Ovary (tissue), 9 donors: ENCODE results near the gene GRID1. TPM values are rescaled to one million over a fixed set of nuclear protein-coding genes. Genes with fewer than 3 reads are reported as not detected.

ENCODE experiments used
- DNase-seq, 5 donors: peaks; one replicate each; pipeline ENCODE4 v3.0.0-alpha.2; 2019 to 2020
- H3K27ac ChIP-seq, 2 donors: fragments of 200-600 bp; one replicate each; pipeline versions ENCODE4 v1.5.1 to v1.8.0; 2019 to 2022
- H3K27me3 ChIP-seq: fragments of 200-600 bp; one replicate; pipeline ENCODE4 v1.8.0; 2022
- H3K36me3 ChIP-seq: fragments of 200-600 bp; sonication (generic); one replicate; pipeline ENCODE4 v1.5.1; 2019
- H3K4me1 ChIP-seq: one replicate; pipeline ENCODE4 v1.8.1; 2013; ENCODE audit warnings: mild to moderate bottlenecking, moderate library complexity; ENCODE audit not compliant: insufficient read depth
- H3K4me3 ChIP-seq: fragments of 200-600 bp; sonication (generic); one replicate; pipeline ENCODE4 v1.5.1; 2017
- H3K9me3 ChIP-seq, 2 donors: fragments of 200-600 bp in 1 of 2; sonication (generic) in 1 of 2; one replicate each; pipeline versions ENCODE4 v1.5.1 to v1.8.1; 2013 to 2019; ENCODE audit warnings: mild to moderate bottlenecking in 1 of 2, moderate library complexity in 1 of 2
- CTCF ChIP-seq, 3 donors: fragments of 450-650 bp in 2 of 3; fragments of 200-600 bp in 1 of 3; IDR thresholded peaks; one replicate each; pipeline versions ENCODE4 v1.5.1 to v1.8.0; 2016 to 2022; ENCODE audit warnings: antibody characterized with exemption in 3 of 3, mild to moderate bottlenecking in 1 of 3
- EP300 ChIP-seq: sonication (generic); formaldehyde crosslinking; IDR thresholded peaks from one replicate; pipeline ENCODE4 v1.6.1; 2017; ENCODE audit warnings: antibody characterized with exemption
- POLR2A ChIP-seq: fragments of 450-650 bp; IDR thresholded peaks from one replicate; pipeline ENCODE4 v1.6.1; 2017; ENCODE audit warnings: antibody characterized with exemption, mild to moderate bottlenecking, moderate library complexity
- WGBS, 3 donors: extraction: QIAGEN DNeasy Blood & Tissue Kit in 1 of 3; methylation state at CpG; one replicate each; pipeline versions ENCODE4 v1.1.5 to v1.1.7; 2013 to 2017; 5-methylcytosine and 5-hydroxymethylcytosine counted together
- intact Hi-C, 4 donors: fragments of 100-400 bp; cut with DNase I; formaldehyde crosslinking; loops; one replicate each; pipeline versions ENCODE4 v1.11.0 to v1.15.1; 2022 to 2023
- polyA plus RNA-seq, 2 donors: library from polyadenylated mRNA; stranded (reverse); fragments of 200-250 nt in 1 of 2; fragments of 350-450 nt in 1 of 2; fragmentation: Illumina TruSeq in 1 of 2; extraction: RNeasy Lipid Tissue Mini Kit (QIAGEN cat#74804) in 1 of 2; gene quantifications; one replicate each; pipeline ENCODE4 v1.2.3, GENCODE V29; 2013 to 2014
- total RNA-seq, 7 donors: library from RNA; depleted of rRNA in 2 of 7; stranded (reverse); fragments of >200 nt in 2 of 7; fragmentation: NEBNext Ultra II Directional in 3 of 7; extraction: Animal tissue kit (Norgen Biotek cat#: 25700) in 3 of 7; gene quantifications; one replicate each; pipeline versions ENCODE4 v1.1.0 to v1.2.4, GENCODE V29; 2016 to 2023
- donor health status: DM: no; HTN: no; CAD: no; lungs with moderate emphysema.
- donor health status: DM: no; HTN: no; CAD: no.
- donor health status: Bipolar disorder and iron deficiency.
- donor health status: DM: yes; HTN: yes; CAD: no.
- donor health status: DM: no; HTN: no; CAD: no.
- donor health status: DM: yes; HTN: yes; CAD: no.

The GRID1 gene
- total and polyA plus RNA-seq, 9 donors = 0.57 to 6.2 (median 1.8) TPM

- TF ChIP-seq POLR2A (no peak), EP300 (no peak), CTCF (IDR thresholded peaks at IDR 0.05) (no peak)
- no peaks in the 10 kb centered on the region for H3K36me3 ChIP-seq
- no peak overlapping the region for H3K27ac ChIP-seq
- no peaks in the 10 kb centered on the region for H3K4me1 ChIP-seq
- no peak overlapping the region for H3K4me3 ChIP-seq
- no peaks in the 10 kb centered on the region for H3K9me3 ChIP-seq
- no peaks in the 10 kb centered on the region for H3K27me3 ChIP-seq
- DNase-seq = peak in 1 of 5 donors; percentile 6
- intact Hi-C loops = no loop called here
- WGBS, 3 donors = 83 to 87% (median 85%) methylated on average over 7 of the region's 7 CpGs
Observed at GRCh38 chr10:86343761-86344160, 22.8 kb downstream of the GRID1 start.

GRCh38 chr10:86342111-86342863, 24.3 kb downstream of the GRID1 start:
- no peak overlapping the region for H3K4me3 ChIP-seq
- 62 to 74% (median 69%) methylated on average over 11 of the region's 11 CpGs for WGBS, 3 donors
- H3K4me1 ChIP-seq = no peaks in the 10 kb centered on the region
- peak in 1 of 5 donors; percentile 7 for DNase-seq
- intact Hi-C loops = no loop called here
- H3K36me3 ChIP-seq = no peaks in the 10 kb centered on the region
- H3K9me3 ChIP-seq = no peaks in the 10 kb centered on the region
- no peaks in the 10 kb centered on the region for H3K27me3 ChIP-seq
- H3K27ac ChIP-seq = no peak overlapping the region
- TF ChIP-seq EP300 (no peak), CTCF (IDR thresholded peaks at IDR 0.05) (no peak), POLR2A (no peak)

GRCh38 chr10:86341361-86341811, 25.2 kb downstream of the GRID1 start:
- intact Hi-C loops = no loop called here
- Histone ChIP-seq H3K36me3 (no peaks in the 10 kb centered on the region), H3K9me3 (no peaks in the 10 kb centered on the region), H3K4me1 (no peaks in the 10 kb centered on the region), H3K27me3 (no peaks in the 10 kb centered on the region), H3K27ac (no peak overlapping the region), H3K4me3 (no peak overlapping the region)
- no peak for TF ChIP-seq EP300
- TF ChIP-seq CTCF (IDR thresholded peaks at IDR 0.05) = no peak
- no peak for TF ChIP-seq POLR2A
- 37 to 44% (median 42%) methylated on average over 13 of the region's 13 CpGs for WGBS, 3 donors
- peak in 1 of 5 donors; percentile 2 for DNase-seq

GRCh38 chr10:86340991-86341260, 25.7 kb downstream of the GRID1 start:
- intact Hi-C loops = no loop called here
- Histone ChIP-seq H3K27me3 (no peaks in the 10 kb centered on the region), H3K36me3 (no peaks in the 10 kb centered on the region), H3K9me3 (no peaks in the 10 kb centered on the region), H3K4me3 (no peak overlapping the region), H3K27ac (no peak overlapping the region), H3K4me1 (no peaks in the 10 kb centered on the region)
- no peak for TF ChIP-seq POLR2A
- TF ChIP-seq EP300 = no peak
- TF ChIP-seq CTCF (IDR thresholded peaks at IDR 0.05) = no peak
- no peak for DNase-seq
- 82 to 83% (median 83%) methylated on average over 3 of the region's 3 CpGs for WGBS, 3 donors
